Medulla oblongata (tissue), 1 donor: Measurements from ENCODE around the gene IGLL1.

Experiments used
- DNase-seq: peaks from one replicate; pipeline ENCODE4 v3.0.0-alpha.2; 2015; ENCODE audit errors: extremely low spot score

IGLL1 gene

GRCh38 chr22:23529166-23530103, 50.7 kb downstream of the IGLL1 start:
- DNase-seq: no peak

GRCh38 chr22:23527971-23528740, 51.9 kb downstream of the IGLL1 start:
- DNase-seq: peak; percentile 60

- DNase-seq: peak; percentile 35
Measured at GRCh38 chr22:23526596-23527316, 53.3 kb downstream of the IGLL1 start.

GRCh38 chr22:23525510-23525909, 54.6 kb downstream of the IGLL1 start:
- DNase-seq: no peak

GRCh38 chr22:23524226-23524625, 55.9 kb downstream of the IGLL1 start:
- DNase-seq: no peak

GRCh38 chr22:23523713-23524112, 56.4 kb downstream of the IGLL1 start:
- no peak for DNase-seq
